Fibroblast of skin of scalp (primary cell): ENCODE data around the gene WDR88.
A peak's percentile ranks its signal among the peaks of the same experiment; 100 is the strongest.
"Not testable (repeated sequence)": the region's sequence is repeated elsewhere in the genome, so short reads cannot be mapped to it uniquely, and the experiment has no call there.

Experiments
- DNase-seq: peaks from one replicate; pipeline ENCODE4 v3.0.0-alpha.2; 2013

WDR88 gene

DNA sequence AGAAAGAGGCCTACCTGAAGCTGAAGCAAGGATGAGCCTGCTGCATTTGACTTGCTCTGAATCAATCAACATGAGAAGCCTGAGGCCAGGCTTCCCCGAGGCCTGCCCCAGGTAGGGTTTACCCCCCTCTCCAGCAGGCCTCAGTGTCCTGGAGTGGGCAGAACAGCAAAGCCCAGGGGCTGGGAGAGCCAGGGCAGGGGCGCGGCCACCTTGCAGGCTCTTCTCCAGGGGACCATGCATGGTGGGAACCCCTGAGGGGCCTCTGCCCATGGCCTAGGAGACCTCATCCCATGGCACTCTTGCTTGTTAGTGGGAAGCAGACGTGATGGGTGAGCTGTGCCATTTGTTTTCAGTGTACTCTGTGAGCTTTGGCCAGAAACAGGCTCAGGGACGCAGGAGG is 42.3 kb downstream of the WDR88 start:
- no peak for DNase-seq

- no peak for DNase-seq
Observed at GRCh38 chr19:33175156-33175782, 43.4 kb downstream of the WDR88 start.

- DNase-seq: peak; percentile 44
Observed at GRCh38 chr19:33175886-33176669, 44.2 kb downstream of the WDR88 start.

DNA sequence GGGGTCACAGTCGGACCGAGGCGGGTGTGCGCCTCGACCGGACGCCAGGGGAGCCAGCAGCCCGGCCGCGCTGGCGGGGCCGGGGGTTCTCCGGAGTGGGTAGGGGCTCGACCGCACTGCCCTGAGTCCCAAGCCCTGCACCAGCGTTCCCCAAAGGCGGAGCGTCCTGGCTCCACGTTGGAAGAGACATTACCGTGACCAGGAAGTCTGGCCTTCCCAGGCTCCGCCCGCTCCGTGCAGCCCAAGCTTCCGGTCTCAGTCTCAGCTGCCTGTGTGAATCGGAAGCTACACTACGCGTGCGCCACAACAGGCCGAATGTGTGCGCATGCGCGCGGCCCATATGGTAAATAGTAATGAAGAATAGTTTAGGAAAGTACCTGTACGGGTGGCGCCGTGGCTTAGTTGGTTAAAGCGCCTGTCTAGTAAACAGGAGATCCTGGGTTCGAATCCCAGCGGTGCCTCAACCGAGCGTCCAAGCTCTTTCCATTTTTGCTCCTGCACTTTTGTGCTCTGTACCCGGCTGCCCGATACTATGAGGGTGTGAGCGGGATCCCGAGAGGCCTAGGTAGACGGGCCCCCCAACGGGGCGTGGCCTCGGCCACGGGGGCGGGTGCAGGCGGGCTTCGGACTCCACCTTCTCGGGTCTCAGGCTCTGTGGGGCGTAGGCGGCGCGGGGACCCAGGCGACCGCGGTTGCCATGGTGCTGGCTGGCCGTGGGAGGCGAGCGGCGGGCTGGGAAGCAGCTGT is 44.9 kb downstream of the WDR88 start:
- peak; percentile 100 for DNase-seq

DNA sequence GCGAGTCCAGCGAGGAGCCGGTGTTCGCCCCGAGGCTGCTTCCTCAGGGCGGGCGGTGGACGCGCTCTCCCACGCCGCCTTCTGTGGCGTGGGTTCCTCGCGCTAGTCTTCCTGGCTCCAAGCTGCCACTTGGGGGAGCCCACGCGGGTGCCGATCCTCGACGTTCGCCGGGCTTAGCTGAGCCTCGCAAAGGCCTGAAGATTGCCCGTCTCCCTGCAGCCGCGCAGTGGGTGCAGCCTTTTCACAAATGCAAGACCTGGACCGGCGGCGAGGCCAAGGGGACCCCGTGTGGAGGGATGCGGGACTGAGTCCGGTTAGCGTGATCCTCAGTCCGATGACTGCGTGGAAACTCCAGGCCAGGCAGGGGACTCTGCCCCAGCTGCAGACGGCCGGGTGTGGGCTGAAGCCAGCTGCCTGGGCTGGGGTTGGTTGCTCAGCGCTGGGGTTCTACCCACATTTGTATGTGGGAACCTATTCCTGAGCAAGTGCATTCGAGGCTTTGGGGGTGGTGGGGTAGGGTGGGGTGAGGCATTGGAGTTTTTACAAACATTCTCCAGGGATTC is 45.6 kb downstream of the WDR88 start:
- no peak for DNase-seq

DNA sequence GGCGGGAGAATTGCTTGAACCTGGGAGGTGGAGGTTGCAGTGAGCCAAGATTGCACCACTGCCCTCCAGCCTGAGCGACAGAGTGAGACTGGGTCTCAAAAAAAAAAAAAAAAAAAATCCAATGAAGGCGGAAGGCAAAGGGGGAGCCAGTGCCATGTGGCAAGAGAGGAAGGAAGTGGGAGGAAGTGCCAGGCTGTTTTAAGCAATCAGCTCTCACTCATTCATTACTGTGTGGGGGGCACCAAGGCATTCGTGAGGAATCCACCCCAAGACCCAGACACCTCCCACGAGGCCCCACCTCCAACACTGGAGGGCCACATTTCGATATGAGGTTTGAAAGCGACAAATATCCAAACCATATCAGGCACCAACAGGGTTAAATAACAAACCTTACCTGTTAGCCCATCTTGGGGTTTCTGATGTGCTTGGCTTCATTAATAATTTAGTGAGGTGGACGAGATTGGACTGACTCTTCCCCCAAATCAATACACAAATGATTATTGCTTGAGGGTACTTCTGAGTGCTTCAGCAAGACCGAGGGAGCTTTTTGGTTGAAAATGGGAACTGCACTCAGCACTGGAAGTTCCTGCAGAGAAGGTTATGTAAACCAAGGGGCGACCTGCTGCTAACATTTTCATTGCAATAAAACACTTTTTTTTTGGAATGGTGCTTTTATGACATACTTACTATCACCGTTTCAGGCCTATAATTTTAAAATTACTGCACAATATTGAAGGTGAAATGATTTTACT is 54.7 kb downstream of the WDR88 start:
- DNase-seq: no peak

DNA sequence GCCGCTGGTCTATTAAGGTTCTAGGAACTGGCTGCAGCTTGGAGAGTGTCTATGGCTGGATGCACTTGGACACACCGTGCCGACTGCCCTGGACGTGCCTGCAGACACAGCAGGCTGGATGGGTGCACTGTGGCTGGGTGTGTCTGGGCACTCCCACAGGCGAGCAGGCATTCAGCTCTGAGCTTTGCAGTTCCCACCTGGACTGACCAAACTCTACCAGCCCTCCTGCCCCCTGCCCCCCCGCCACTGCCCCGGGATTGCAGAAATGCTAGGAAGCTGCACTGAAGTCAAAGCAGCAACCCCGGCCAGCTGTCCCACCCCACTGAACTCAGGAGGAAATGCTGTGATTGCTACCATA is 55.2 kb downstream of the WDR88 start:
- DNase-seq: no peak

GRCh38 chr19:33189453-33189852 is 57.5 kb downstream of the WDR88 start:
- no peak for DNase-seq

DNA sequence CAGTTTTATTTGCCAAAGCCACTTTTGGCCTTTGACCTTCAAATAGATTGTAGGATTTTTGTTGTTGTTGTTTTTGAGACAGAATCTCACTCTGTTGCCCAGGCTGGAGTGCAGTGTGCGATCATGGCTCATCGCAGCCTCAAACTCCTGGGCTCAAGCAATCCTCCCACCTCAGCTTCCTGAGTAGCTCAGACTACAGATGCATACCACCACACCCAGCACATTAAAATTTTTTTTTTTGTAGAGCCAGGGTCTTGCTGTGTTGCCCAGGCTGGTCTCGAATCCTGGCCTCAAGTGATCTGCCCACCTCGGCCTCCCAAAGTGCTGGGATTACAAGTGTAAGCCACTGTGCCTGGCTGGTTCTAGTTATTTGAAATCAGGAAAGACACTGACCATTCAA is 59.2 kb downstream of the WDR88 start:
- DNase-seq: not testable (repeated sequence)

DNA sequence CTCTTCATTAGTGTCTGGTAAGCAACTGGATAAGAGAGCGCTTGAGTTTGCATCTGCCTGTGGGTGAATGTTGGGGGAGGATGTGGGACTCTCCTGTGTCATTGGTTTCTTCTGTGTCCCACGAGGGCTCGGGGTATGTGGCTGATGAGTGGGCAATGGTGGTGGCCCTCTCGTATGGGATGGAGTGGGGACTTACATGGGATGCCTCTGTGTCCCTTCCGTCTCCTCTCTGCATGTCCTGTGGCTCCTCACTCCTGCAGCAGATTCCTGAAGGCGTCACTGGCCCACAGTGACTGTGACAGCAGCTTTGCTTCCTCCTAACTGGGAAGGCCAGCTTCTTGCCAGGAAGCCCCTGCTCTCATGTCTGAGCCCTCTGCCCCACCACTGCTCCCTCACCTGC is 59.6 kb downstream of the WDR88 start:
- no peak for DNase-seq

GRCh38 chr19:33192010-33192409 is 60.1 kb downstream of the WDR88 start:
- no peak for DNase-seq

- no peak for DNase-seq
Observed at GRCh38 chr19:33193269-33193864, 61.5 kb downstream of the WDR88 start.

DNA sequence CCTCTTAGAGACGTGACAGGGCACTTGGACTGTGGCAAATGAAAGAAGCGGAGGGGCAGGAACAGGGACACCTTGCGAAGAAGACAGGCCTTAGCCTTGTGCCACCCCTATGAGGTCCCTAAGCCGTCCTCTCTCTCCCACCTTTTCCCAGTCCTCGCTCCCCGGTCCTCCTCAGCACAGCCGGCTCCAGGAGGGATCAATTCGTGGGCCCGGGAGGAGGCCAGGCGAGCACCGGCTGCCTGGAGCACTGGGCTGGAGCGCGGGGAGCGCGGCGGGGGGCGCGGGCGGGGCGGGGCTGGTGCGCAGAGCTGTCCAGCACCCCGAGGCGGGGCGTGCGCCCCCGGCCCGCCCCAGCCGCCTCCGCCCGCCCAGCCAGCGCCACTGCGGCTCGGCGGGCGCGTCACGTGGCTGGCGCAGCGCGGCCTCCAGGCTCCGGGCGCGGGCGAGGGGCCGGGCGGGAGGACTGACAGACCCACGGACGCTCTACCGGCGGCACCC is 62.0 kb downstream of the WDR88 start, which contains the start of gene LRP3:
LRP3 (plus strand) TSS at position 466 of the 498 bp plus-strand sequence. CDS start 456 bp downstream, outside the sequence.
- peak; percentile 55 for DNase-seq

- no peak for DNase-seq
Observed at GRCh38 chr19:33194532-33194885, 62.6 kb downstream of the WDR88 start.

GRCh38 chr19:33194886-33195644 is 63.2 kb downstream of the WDR88 start:
- peak; percentile 27 for DNase-seq

- no peak for DNase-seq
Observed at GRCh38 chr19:33195645-33196347, 63.9 kb downstream of the WDR88 start.

DNA sequence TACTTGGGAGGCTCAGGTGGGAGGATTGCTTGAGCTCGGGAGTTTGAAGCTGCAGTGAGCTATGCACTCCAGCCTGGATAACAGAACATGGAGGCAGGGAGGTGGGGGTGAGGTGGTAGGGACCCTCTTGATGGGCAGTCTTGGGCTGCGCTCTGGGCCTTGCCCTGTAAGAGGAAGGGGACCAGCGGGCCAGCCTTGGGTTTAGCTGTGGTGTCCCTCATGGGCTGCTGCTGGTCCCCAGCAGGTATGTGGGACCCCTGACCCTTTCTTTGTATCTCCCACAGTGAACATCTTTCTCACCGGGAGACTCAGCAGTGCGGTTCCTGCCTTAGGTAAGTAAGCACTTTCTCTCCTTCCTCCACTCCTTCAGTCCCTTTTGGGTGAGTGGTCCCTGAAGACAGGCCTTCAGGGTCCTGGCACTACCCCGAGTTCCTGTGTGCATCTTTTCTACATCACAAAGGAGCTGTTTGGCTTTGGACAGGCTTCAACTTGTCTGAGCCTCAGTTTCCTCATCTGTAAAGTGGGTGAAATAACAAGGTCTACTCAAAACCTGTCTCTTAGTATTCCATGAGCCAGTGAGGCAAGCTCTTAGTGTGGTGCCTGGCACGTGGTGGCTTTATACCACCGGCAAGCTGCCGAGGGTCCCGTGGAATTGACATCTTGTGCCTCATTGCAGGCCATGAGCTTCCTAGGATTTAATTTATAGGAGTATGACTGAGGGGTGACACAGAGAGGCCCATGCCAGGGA is 64.7 kb downstream of the WDR88 start:
- no peak for DNase-seq

GRCh38 chr19:33197591-33198000 is 65.7 kb downstream of the WDR88 start:
- no peak for DNase-seq

GRCh38 chr19:33198169-33198568 is 66.3 kb downstream of the WDR88 start:
- DNase-seq: no peak
